NCI-H1694 (cell line): ENCODE measurements around the gene SETD7.

ENCODE experiments used
- DNase-seq: peaks from one replicate; lab custom pipeline; 2025; lab: John Stamatoyannopoulos, UW

Gene SETD7

GRCh38 chr4:139509727-139510410 is 46.1 kb downstream of the SETD7 start:
- DNase-seq = no peak

- DNase-seq = no peak
Observed at GRCh38 chr4:139508581-139509237, 47.3 kb downstream of the SETD7 start.

- no peak for DNase-seq
Observed at GRCh38 chr4:139506774-139507173, 49.2 kb downstream of the SETD7 start.

GRCh38 chr4:139503622-139504166 is 52.3 kb downstream of the SETD7 start:
- DNase-seq = no peak

GRCh38 chr4:139501927-139502899 is 53.8 kb downstream of the SETD7 start:
- DNase-seq = no peak

- DNase-seq = no peak
Observed at GRCh38 chr4:139501527-139501926, 54.5 kb downstream of the SETD7 start.

GRCh38 chr4:139501117-139501516 is 54.9 kb downstream of the SETD7 start:
- DNase-seq = no peak

- no peak for DNase-seq
Observed at GRCh38 chr4:139499186-139499585, 56.8 kb downstream of the SETD7 start.

GRCh38 chr4:139493176-139493575 is 62.8 kb downstream of the SETD7 start:
- no peak for DNase-seq

GRCh38 chr4:139492429-139492828 is 63.6 kb downstream of the SETD7 start:
- no peak for DNase-seq

GRCh38 chr4:139489638-139490037 is 66.4 kb downstream of the SETD7 start:
- no peak for DNase-seq

- no peak for DNase-seq
Observed at GRCh38 chr4:139488442-139488841, 67.6 kb downstream of the SETD7 start.

- no peak for DNase-seq
Observed at GRCh38 chr4:139484783-139485311, 71.2 kb downstream of the SETD7 start.

GRCh38 chr4:139483000-139483399 is 73.0 kb downstream of the SETD7 start:
- no peak for DNase-seq

GRCh38 chr4:139481465-139481864 is 74.6 kb downstream of the SETD7 start:
- no peak for DNase-seq

- DNase-seq = no peak
Observed at GRCh38 chr4:139476363-139476762, 79.7 kb downstream of the SETD7 start.

GRCh38 chr4:139472852-139473251 is 83.2 kb downstream of the SETD7 start:
- DNase-seq = no peak

GRCh38 chr4:139470997-139471665 is 84.9 kb downstream of the SETD7 start:
- DNase-seq = no peak

GRCh38 chr4:139470295-139470694 is 85.7 kb downstream of the SETD7 start:
- no peak for DNase-seq

GRCh38 chr4:139469869-139470268 is 86.2 kb downstream of the SETD7 start:
- no peak for DNase-seq

- no peak for DNase-seq
Observed at GRCh38 chr4:139469216-139469615, 86.8 kb downstream of the SETD7 start.
